Esophagus muscularis mucosa (tissue), 4 donors: ENCODE results near the gene MIPOL1. TPM values are rescaled to one million over a fixed set of nuclear protein-coding genes. Genes with fewer than 3 reads are reported as not detected.

Experiments
- DNase-seq: peaks from one replicate; pipeline ENCODE4 v3.0.0-alpha.2; 2017; ENCODE audit errors: extremely low spot score
- H3K27ac ChIP-seq, 4 donors: fragments of 200-600 bp; sonication (generic); replicated peaks in 1 of 4; 1 replicate in 3 of 4; 2 replicates in 1 of 4; pipeline ENCODE4 v1.5.1; 2016 to 2019; ENCODE audit warnings: mild to moderate bottlenecking in 1 of 4
- H3K27me3 ChIP-seq, 4 donors: fragments of 200-600 bp; sonication (generic); one replicate each; pipeline versions ENCODE4 v1.5.1 to v1.6.0; 2016 to 2019
- H3K36me3 ChIP-seq, 4 donors: fragments of 200-600 bp; sonication (generic); one replicate each; pipeline ENCODE4 v1.5.1; 2016 to 2019
- H3K4me1 ChIP-seq, 4 donors: fragments of 200-600 bp; sonication (generic); one replicate each; pipeline ENCODE4 v1.5.1; 2016 to 2019
- H3K4me3 ChIP-seq, 4 donors: fragments of 200-600 bp; sonication (generic); 1 replicate in 2 of 4; 2 replicates in 2 of 4; pipeline ENCODE4 v1.5.1; 2016 to 2019; ENCODE audit warnings: mild to moderate bottlenecking in 4 of 4, moderate library complexity in 1 of 4
- H3K9me3 ChIP-seq, 4 donors: fragments of 200-600 bp; sonication (generic); 1 replicate in 3 of 4; 2 replicates in 1 of 4; pipeline ENCODE4 v1.5.1; 2016 to 2019
- CTCF ChIP-seq, 3 experiments: fragments of 200-600 bp in 2 of 3; fragments of 450-650 bp in 1 of 3; sonication (generic) in 2 of 3; IDR thresholded peaks; one replicate each; pipeline ENCODE4 v1.5.1; 2017 to 2019; ENCODE audit warnings: antibody characterized with exemption in 3 of 3, mild to moderate bottlenecking in 2 of 3, moderate library complexity in 1 of 3
- EP300 ChIP-seq: sonication (generic); formaldehyde crosslinking; IDR thresholded peaks from one replicate; pipeline ENCODE4 v1.6.1; 2017; ENCODE audit warnings: antibody characterized with exemption
- POLR2A ChIP-seq: fragments of 450-650 bp; IDR thresholded peaks from one replicate; pipeline ENCODE4 v1.6.1; 2017; ENCODE audit warnings: antibody characterized with exemption, moderate library complexity, mild to moderate bottlenecking, low read depth
- POLR2AphosphoS5 ChIP-seq, 2 donors: sonication (generic); formaldehyde crosslinking; IDR thresholded peaks; one replicate each; pipeline ENCODE4 v1.6.1; 2017; ENCODE audit warnings: antibody characterized with exemption in 2 of 2
- WGBS: methylation state at CpG from one replicate; pipeline ENCODE4 v1.1.5; 2018; 5-methylcytosine and 5-hydroxymethylcytosine counted together
- intact Hi-C: fragments of 100-400 bp; cut with DNase I; formaldehyde crosslinking; loops from one replicate; pipeline ENCODE4 v1.15.1; 2023
- total RNA-seq, 4 donors: library from RNA; depleted of rRNA; stranded (reverse); fragments of >200 nt; gene quantifications; one replicate each; pipeline versions ENCODE4 v1.1.0 to v1.2.1, GENCODE V29; 2016

MIPOL1 gene
- total RNA-seq, 4 donors from 2014 or later, result 6.5 to 21.2 (median 10.4) TPM

GRCh38 chr14:37594971-37595808 lies 397.5 kb downstream of the MIPOL1 start, which contains the start of the genes FOXA1 and TTC6:
FOXA1 (minus strand) TSS chr14:37595249; CDS start chr14:37594972, 277 bp downstream.
TTC6 (plus strand) TSS chr14:37595629; CDS start chr14:37622065, 26,436 bp downstream.
- Histone ChIP-seq H3K27ac (peak within 1 kb of the TSS in 1 of 4 donors; percentile 20), H3K36me3 (no peaks in the 10 kb centered on the region), H3K4me3 (peak within 1 kb of the TSS; percentile 45 to 62 (median 48)), H3K4me1 (peaks cover 44 to 73% (median 66%) of the 10 kb centered on the region in 4 donors), H3K9me3 (no peaks in the 10 kb centered on the region), H3K27me3 (peaks cover 38 to 99% (median 95%) of the 10 kb centered on the region in 4 donors)
- WGBS, result 1% methylated on average over 24 of the region's 92 CpGs
- intact Hi-C loops, result no loop called here
- no peak for TF ChIP-seq CTCF (IDR thresholded peaks at IDR 0.05)
- TF ChIP-seq EP300, result no peak
- TF ChIP-seq POLR2A, result no peak
- TF ChIP-seq POLR2AphosphoS5 (IDR thresholded peaks at IDR 0.05), result no peak
- no peak for DNase-seq

GRCh38 chr14:37595809-37596621 lies 398.3 kb downstream of the MIPOL1 start:
- Histone ChIP-seq H3K4me3 (peak overlapping the region; percentile 45 to 62 (median 48)), H3K9me3 (no peaks in the 10 kb centered on the region), H3K27ac (no peak overlapping the region), H3K36me3 (no peaks in the 10 kb centered on the region), H3K4me1 (peaks cover 44 to 73% (median 66%) of the 10 kb centered on the region in 4 donors), H3K27me3 (peaks cover 38 to 99% (median 94%) of the 10 kb centered on the region in 4 donors)
- 7% methylated on average over 46 of the region's 46 CpGs for WGBS
- no peak for TF ChIP-seq CTCF (IDR thresholded peaks at IDR 0.05)
- TF ChIP-seq EP300, result no peak
- no peak for TF ChIP-seq POLR2A
- no peak for TF ChIP-seq POLR2AphosphoS5 (IDR thresholded peaks at IDR 0.05)
- DNase-seq, result no peak
- intact Hi-C loops, result no loop called here

- H3K4me3 ChIP-seq, result no peak overlapping the region
- 24% methylated on average over 7 of the region's 7 CpGs for WGBS
- peaks cover 40 to 65% (median 58%) of the 10 kb centered on the region in 4 donors for H3K4me1 ChIP-seq
- DNase-seq, result no peak
- no peak overlapping the region for H3K27ac ChIP-seq
- no peaks in the 10 kb centered on the region for H3K9me3 ChIP-seq
- H3K36me3 ChIP-seq, result no peaks in the 10 kb centered on the region
- intact Hi-C loops, result no loop called here
- peaks cover 32 to 99% (median 93%) of the 10 kb centered on the region in 4 donors for H3K27me3 ChIP-seq
- TF ChIP-seq CTCF (IDR thresholded peaks at IDR 0.05) (no peak), POLR2AphosphoS5 (IDR thresholded peaks at IDR 0.05) (no peak), EP300 (no peak)
Measured at GRCh38 chr14:37596790-37597472, 399.2 kb downstream of the MIPOL1 start.

GRCh38 chr14:37597538-37597913 lies 399.8 kb downstream of the MIPOL1 start:
- intact Hi-C loops, result no loop called here
- Histone ChIP-seq H3K4me3 (no peak overlapping the region), H3K27me3 (peaks cover 28 to 99% (median 92%) of the 10 kb centered on the region in 4 donors), H3K27ac (no peak overlapping the region), H3K36me3 (no peaks in the 10 kb centered on the region), H3K4me1 (peaks cover 40 to 59% (median 52%) of the 10 kb centered on the region in 4 donors), H3K9me3 (no peaks in the 10 kb centered on the region)
- no peak for TF ChIP-seq CTCF (IDR thresholded peaks at IDR 0.05)
- TF ChIP-seq POLR2AphosphoS5 (IDR thresholded peaks at IDR 0.05), result no peak
- TF ChIP-seq EP300, result no peak
- TF ChIP-seq POLR2A, result no peak
- WGBS, result 7% methylated on average over 13 of the region's 20 CpGs
- no peak for DNase-seq
